Stimulated activated CD8-positive, alpha-beta memory T cell treated with anti-CD3 and anti-CD28 coated beads, Interleukin-4, amount 100 ng/mL, for 24 hours (primary cell): ENCODE measurements around the gene HRH4.

Experiments used
- DNase-seq: peaks from one replicate; pipeline ENCODE4 v3.0.0-alpha.2; 2020; ENCODE audit warnings: low read depth

Gene HRH4

GRCh38 chr18:24465486-24465885 is 5.0 kb downstream of the HRH4 start:
- no peak for DNase-seq

- no peak for DNase-seq
Observed at GRCh38 chr18:24466771-24467170, 6.3 kb downstream of the HRH4 start.

GRCh38 chr18:24470022-24470618 is 9.7 kb downstream of the HRH4 start:
- DNase-seq: no peak

- no peak for DNase-seq
Observed at GRCh38 chr18:24470805-24471204, 10.4 kb downstream of the HRH4 start.

GRCh38 chr18:24472591-24472990 is 12.2 kb downstream of the HRH4 start:
- no peak for DNase-seq

- no peak for DNase-seq
Observed at GRCh38 chr18:24474406-24474805, 14.0 kb downstream of the HRH4 start.

- no peak for DNase-seq
Observed at GRCh38 chr18:24475926-24476589, 15.6 kb downstream of the HRH4 start.

GRCh38 chr18:24479371-24479770 is 18.9 kb downstream of the HRH4 start:
- no peak for DNase-seq

- no peak for DNase-seq
Observed at GRCh38 chr18:24482821-24483220, 22.4 kb downstream of the HRH4 start.

- DNase-seq: no peak
Observed at GRCh38 chr18:24485681-24486080, 25.2 kb downstream of the HRH4 start.

- DNase-seq: no peak
Observed at GRCh38 chr18:24486684-24487083, 26.2 kb downstream of the HRH4 start.

GRCh38 chr18:24488824-24489493 is 28.5 kb downstream of the HRH4 start:
- DNase-seq: no peak

- no peak for DNase-seq
Observed at GRCh38 chr18:24490539-24490938, 30.1 kb downstream of the HRH4 start.

- peak; percentile 12 for DNase-seq
Observed at GRCh38 chr18:24491927-24492834, 31.7 kb downstream of the HRH4 start.

- no peak for DNase-seq
Observed at GRCh38 chr18:24494586-24494985, 34.1 kb downstream of the HRH4 start.

GRCh38 chr18:24497031-24497754 is 36.8 kb downstream of the HRH4 start:
- no peak for DNase-seq

- no peak for DNase-seq
Observed at GRCh38 chr18:24499814-24500213, 39.4 kb downstream of the HRH4 start.

GRCh38 chr18:24500217-24500616 is 39.8 kb downstream of the HRH4 start:
- no peak for DNase-seq

GRCh38 chr18:24500766-24501165 is 40.3 kb downstream of the HRH4 start:
- no peak for DNase-seq

- no peak for DNase-seq
Observed at GRCh38 chr18:24502667-24503523, 42.5 kb downstream of the HRH4 start.

- no peak for DNase-seq
Observed at GRCh38 chr18:24504401-24504800, 44.0 kb downstream of the HRH4 start.
